PFSK-1 (cell line): ENCODE measurements around the gene NRXN3.

Source experiments
- FOXP2 ChIP-seq: optimal IDR thresholded peaks from 2 replicates; pipeline ENCODE3; 2011; ENCODE audit warnings: borderline replicate concordance, control low read depth, inconsistent platforms; ENCODE audit not compliant: insufficient read depth; ENCODE audit errors: extremely low read length, extremely low read depth
- POLR2AphosphoS5 ChIP-seq: IDR thresholded peaks from 2 replicates; pipeline ENCODE4 v1.6.1; 2012; ENCODE audit warnings: low read depth, mild to moderate bottlenecking, control low read depth, low read length, moderate library complexity
- SIN3A ChIP-seq: IDR thresholded peaks from 2 replicates; pipeline ENCODE4 v1.6.1; 2012; ENCODE audit warnings: mild to moderate bottlenecking, low read length, moderate library complexity, borderline replicate concordance; ENCODE audit not compliant: insufficient read depth
- TAF1 ChIP-seq: IDR thresholded peaks from 2 replicates; pipeline ENCODE4 v1.6.1; 2012; ENCODE audit warnings: low read length, control low read depth, borderline replicate concordance; ENCODE audit not compliant: insufficient read depth
- TF ChIP-seq, protein P1 (sequence below), 2 experiments: IDR thresholded peaks; 2 replicates each; pipeline versions ENCODE4 v1.6.1 to v1.8.0; 2011 to 2012; ENCODE audit warnings: low read depth in 2 of 2, low read length in 2 of 2, control low read depth in 1 of 2, inconsistent platforms in 1 of 2, mild to moderate bottlenecking in 1 of 2, moderate library complexity in 1 of 2; ENCODE audit not compliant: insufficient read depth in 1 of 2

NRXN3 gene

DNA sequence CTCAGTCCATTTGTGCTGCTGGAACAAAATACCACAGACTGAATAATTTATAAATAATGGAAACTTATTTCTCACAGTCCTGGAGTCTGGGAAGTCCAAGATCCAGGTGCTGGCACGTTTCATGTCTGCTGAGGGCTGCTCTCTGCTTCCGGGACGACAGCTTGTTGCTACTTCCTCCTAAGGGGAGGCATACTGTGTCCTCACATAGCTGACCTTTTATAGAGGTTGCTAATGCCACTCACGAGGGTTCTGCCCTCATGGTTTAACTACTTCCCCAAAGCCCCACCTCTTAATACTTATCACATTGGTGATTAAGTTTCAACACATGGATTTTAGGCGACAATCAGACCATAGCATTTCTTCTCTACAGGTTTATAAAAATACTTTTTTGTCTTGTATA is 411.1 kb downstream of the NRXN3 start:
- TF ChIP-seq TAF1 (no peak), SIN3A (no peak), POLR2AphosphoS5 (no peak), FOXP2 (no peak)
- TF ChIP-seq, protein P1, sequence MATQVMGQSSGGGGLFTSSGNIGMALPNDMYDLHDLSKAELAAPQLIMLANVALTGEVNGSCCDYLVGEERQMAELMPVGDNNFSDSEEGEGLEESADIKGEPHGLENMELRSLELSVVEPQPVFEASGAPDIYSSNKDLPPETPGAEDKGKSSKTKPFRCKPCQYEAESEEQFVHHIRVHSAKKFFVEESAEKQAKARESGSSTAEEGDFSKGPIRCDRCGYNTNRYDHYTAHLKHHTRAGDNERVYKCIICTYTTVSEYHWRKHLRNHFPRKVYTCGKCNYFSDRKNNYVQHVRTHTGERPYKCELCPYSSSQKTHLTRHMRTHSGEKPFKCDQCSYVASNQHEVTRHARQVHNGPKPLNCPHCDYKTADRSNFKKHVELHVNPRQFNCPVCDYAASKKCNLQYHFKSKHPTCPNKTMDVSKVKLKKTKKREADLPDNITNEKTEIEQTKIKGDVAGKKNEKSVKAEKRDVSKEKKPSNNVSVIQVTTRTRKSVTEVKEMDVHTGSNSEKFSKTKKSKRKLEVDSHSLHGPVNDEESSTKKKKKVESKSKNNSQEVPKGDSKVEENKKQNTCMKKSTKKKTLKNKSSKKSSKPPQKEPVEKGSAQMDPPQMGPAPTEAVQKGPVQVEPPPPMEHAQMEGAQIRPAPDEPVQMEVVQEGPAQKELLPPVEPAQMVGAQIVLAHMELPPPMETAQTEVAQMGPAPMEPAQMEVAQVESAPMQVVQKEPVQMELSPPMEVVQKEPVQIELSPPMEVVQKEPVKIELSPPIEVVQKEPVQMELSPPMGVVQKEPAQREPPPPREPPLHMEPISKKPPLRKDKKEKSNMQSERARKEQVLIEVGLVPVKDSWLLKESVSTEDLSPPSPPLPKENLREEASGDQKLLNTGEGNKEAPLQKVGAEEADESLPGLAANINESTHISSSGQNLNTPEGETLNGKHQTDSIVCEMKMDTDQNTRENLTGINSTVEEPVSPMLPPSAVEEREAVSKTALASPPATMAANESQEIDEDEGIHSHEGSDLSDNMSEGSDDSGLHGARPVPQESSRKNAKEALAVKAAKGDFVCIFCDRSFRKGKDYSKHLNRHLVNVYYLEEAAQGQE (IDR thresholded peaks at IDR 0.05; ENCODE audit: insufficient read depth in 1 of 2, low read depth in 2 of 2, low read length in 2 of 2): no peak

DNA sequence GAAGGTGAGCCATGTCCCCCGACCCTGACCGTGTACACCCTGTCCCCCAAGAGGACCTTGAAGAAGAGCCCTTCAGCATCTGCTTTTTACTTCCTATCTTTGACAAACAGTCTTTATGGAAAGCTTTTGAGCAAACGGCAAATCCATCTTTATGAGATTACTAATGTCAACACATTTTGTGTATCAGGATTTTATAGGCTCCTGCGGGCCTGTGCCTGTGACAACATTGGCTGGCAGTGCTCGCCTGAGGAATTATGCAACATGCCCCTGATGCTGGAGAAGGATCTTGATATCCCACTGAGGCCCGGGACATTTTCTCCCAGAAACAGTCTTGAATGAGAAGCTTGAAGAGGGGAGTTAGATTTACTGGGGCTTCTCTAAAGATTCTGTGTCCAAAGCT is 416.5 kb downstream of the NRXN3 start:
- no peak for TF ChIP-seq FOXP2
- no peak for TF ChIP-seq TAF1
- TF ChIP-seq, protein P1 (IDR thresholded peaks at IDR 0.05; ENCODE audit: insufficient read depth in 1 of 2, low read depth in 2 of 2, low read length in 2 of 2): no peak
- TF ChIP-seq SIN3A: no peak
- no peak for TF ChIP-seq POLR2AphosphoS5

DNA sequence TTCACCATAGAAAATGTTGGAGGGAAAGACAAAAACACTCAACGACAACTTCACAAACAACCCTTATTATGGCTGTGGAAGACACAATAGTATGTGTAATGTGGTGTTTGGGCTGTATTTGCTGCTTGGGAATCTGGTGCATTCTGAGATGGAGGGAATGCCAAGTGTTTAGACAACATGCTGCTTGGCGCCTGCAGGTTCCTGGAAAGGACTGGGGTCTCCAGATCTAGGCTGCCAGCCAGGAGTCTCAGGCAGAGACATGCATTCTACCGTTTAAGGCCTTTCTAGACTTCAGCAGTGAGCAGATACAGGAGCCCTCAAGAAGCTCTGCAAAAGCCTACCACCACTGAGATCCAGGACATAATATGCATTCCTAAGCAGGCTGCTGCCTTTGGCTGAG is 418.7 kb downstream of the NRXN3 start:
- TF ChIP-seq SIN3A: no peak
- no peak for TF ChIP-seq TAF1

DNA sequence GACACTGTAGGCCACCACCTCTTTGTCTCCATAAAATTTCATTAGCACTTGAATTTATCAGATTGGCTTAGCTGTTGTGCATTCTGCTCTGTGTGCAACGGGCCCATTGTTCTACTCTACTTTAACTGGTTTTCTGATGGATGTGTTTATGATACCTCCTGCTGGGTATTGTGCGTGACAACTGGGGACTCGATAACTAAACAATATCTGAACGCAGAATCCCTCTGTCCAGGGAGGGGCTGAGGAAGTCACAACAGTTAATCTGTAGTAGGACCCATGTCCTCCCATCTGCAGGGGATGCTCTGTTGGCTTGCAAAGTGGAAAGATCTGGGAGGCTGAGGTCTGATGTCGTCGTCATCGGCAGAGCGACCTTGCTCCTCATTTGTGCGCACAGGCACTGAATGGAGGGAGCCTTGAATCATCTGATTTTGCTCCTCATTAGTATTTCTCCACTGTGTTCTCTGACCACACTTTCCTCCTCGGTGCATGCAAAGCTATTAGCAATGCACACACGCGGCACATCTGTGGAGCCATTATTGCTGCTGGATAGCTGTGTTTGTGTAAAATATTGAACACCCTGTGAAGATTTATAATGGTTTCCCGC is 422.5 kb downstream of the NRXN3 start:
- TF ChIP-seq FOXP2 (no peak), TAF1 (no peak), SIN3A (no peak), POLR2AphosphoS5 (no peak)
- TF ChIP-seq, protein P1 (IDR thresholded peaks at IDR 0.05; ENCODE audit: insufficient read depth in 1 of 2, low read depth in 2 of 2, low read length in 2 of 2): no peak

DNA sequence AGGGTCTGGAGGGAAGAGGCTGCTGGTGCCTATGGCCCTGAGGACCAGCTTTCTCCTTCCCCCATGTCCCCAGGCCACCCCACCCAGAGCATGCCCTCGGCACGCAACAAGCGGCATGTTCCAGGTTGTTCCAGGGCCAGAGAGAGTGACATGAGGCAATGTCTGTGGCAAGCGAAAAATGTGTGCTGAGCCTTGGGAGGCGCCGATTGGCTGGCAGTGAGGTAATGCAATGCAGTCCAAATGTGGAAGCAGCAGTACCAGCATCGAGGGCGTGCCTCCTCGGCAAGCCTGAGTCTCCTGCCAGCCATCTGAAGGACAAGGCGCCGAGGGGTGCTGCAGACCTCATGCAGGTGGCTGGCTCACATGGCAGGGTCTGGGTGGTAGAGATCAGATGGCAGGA is 423.8 kb downstream of the NRXN3 start:
- no peak for TF ChIP-seq TAF1

DNA sequence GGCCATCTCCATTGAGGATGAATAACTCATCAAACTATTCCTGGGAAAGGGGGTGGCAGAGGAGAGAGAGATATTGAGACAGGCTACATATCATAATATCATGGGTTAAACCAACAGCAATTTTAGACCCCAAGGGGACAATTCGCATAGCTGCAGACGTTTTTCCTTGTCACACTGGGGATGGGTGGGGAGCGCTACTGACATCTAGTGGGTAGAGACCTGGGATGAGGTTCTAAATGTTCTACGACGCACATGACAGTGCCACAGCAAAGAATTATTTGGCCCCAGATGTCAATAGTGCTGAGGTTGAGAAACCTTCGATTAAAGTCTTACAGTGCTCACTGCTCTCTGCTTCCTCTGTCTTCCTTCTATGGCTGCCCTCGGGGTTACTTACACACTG is 425.6 kb downstream of the NRXN3 start:
- TF ChIP-seq FOXP2 (no peak), TAF1 (no peak), POLR2AphosphoS5 (no peak), SIN3A (no peak)
- TF ChIP-seq, protein P1 (IDR thresholded peaks at IDR 0.05; ENCODE audit: insufficient read depth in 1 of 2, low read depth in 2 of 2, low read length in 2 of 2): no peak
